T-helper 17 cell (primary cell): Measurements from ENCODE around the gene SPRR2D. TPM values are rescaled to one million over a fixed set of nuclear protein-coding genes. Genes with fewer than 3 reads are reported as not detected.
"Not testable (repeated sequence)": the region's sequence is repeated elsewhere in the genome, so short reads cannot be mapped to it uniquely, and the experiment has no call there.

Source experiments
- ATAC-seq: fragments of 150-1000 bp; cut with Tn5 transposase; 2 replicates; pipeline ENCODE4 v1.10.0; 2021; ENCODE audit warnings: mild to moderate bottlenecking, moderate library complexity
- DNase-seq, 3 donors: peaks; one replicate each; pipeline versions ENCODE4 v3.0.0 to v3.0.0-alpha.2; 2020 to 2021
- H3K9me3 ChIP-seq: one replicate; pipeline ENCODE4 v1.7.0; 2013; ENCODE audit warnings: low read length, mild to moderate bottlenecking; ENCODE audit not compliant: control insufficient read depth, poor library complexity, severe bottlenecking
- H3K27ac Mint-ChIP-seq: one replicate; pipeline ENCODE4 v1.8.0; 2022; ENCODE audit warnings: mild to moderate bottlenecking, moderate library complexity, mixed read lengths
- H3K27me3 Mint-ChIP-seq: one replicate; pipeline ENCODE4 v1.8.0; 2022; ENCODE audit warnings: mixed read lengths
- H3K36me3 Mint-ChIP-seq: one replicate; pipeline ENCODE4 v1.8.0; 2022; ENCODE audit warnings: low read depth, mixed read lengths
- H3K4me1 Mint-ChIP-seq: one replicate; pipeline ENCODE4 v1.8.0; 2022; ENCODE audit warnings: mild to moderate bottlenecking, mixed read lengths
- H3K4me3 Mint-ChIP-seq: one replicate; pipeline ENCODE4 v1.8.0; 2022; ENCODE audit warnings: mild to moderate bottlenecking, moderate library complexity, mixed read lengths
- total RNA-seq, 4 donors: library from RNA in 2 of 4; stranded (reverse) in 2 of 4; gene quantifications; one replicate each; pipeline ENCODE4 v1.2.3 and lab custom pipeline; 2022 to 2026

SPRR2D gene
- total RNA-seq: not detected
- total RNA-seq (lab: John Stamatoyannopoulos, UW): 0 reads per million in 2 donors

DNA sequence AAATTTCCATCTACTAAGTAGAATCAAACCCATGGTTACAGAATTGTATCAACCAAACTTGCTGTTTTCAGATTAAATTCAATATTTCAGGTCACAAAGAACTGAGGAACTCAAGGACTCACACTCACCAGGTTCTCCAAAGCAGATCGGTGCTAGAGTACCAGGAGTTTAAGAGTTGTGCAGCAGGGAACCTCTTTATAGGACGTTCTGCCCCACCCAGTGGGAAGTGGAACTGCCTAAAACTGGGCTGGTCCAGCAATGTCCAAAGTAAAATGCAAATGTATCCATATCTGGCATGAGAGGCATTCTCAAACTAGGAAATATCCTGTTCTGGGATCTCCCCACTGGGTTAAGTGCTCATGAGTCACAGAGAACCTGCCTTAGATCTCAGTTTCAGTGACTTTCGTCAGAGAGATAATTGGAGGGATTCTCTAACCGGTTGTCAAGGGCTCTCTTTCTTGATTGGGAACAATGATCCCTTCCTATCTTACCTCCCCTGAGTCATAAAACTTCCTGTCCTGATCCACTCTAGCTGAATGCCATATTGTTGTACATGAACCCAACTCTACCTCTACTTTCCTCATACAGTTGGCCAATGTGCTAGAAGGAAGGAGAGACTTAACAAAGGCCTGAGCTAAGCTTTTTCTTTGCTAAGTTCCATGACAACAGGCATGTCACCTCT is at the start of gene SPRR2D:
Gene SPRR2D (minus strand): TSS at position 171 of the 682 bp plus-strand sequence. CDS start 774 bp downstream, outside the sequence.
- no peak for ATAC-seq

DNA sequence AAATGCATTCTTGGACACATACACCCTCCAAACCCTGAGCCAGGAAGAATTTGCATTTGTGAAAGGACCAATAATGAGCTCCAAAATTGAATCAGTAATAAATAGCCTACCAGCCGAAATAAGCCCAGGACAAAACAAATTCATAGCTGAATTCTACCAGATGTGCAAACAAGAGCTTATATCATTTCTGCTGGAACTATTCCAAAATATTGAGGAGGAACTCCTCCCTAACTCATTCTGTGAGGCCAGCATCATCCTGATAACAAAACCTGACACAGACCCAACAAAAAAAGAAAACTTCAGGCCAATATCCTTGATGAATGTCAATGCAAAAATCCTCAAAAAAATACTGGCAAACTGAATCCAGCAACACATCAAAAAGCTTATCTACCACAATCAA is 46.7 kb upstream of the SPRR2D start:
- no peaks in the 10 kb centered on the region for H3K36me3 Mint-ChIP-seq

More for the DNA sequence above, at the start of gene SPRR2D:
- no peak within 1 kb of the TSS for H3K4me3 Mint-ChIP-seq
- no peaks in the 10 kb centered on the region for H3K9me3 ChIP-seq
- peaks cover 79% of the 10 kb centered on the region for H3K27me3 Mint-ChIP-seq
- H3K36me3 Mint-ChIP-seq: no peaks in the 10 kb centered on the region
- H3K4me1 Mint-ChIP-seq: no peaks in the 10 kb centered on the region
- DNase-seq: no peak
- no peak within 1 kb of the TSS for H3K27ac Mint-ChIP-seq

DNA sequence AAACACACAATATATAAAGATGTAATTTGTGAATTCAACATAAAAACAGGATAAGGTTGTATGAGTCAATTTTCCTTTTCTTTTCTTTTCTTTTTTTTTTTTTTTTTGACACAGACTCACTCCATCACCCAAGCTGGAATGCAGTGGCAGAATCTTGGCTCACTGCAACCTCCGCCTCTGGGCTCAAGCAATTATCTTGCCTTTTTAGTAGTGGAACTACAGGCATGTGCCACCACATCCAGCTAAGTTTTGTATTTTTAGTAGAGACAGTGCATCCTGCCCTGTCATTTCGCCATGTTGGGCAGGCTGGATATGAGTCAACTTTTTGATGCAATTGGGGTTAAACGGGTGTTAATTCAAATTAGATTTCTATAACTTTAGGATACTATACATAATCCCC is 40.8 kb upstream of the SPRR2D start:
- no peaks in the 10 kb centered on the region for H3K4me1 Mint-ChIP-seq
- ATAC-seq (no peak), DNase-seq (no peak)
- no peaks in the 10 kb centered on the region for H3K9me3 ChIP-seq
- no peak overlapping the region for H3K27ac Mint-ChIP-seq
- peaks cover 35% of the 10 kb centered on the region for H3K27me3 Mint-ChIP-seq
- H3K4me3 Mint-ChIP-seq: no peak overlapping the region
- H3K36me3 Mint-ChIP-seq: no peaks in the 10 kb centered on the region

More for the DNA sequence above, 46.7 kb upstream of the SPRR2D start:
- H3K9me3 ChIP-seq: no peaks in the 10 kb centered on the region
- Mint-ChIP-seq H3K27ac (no peak overlapping the region), H3K4me3 (no peak overlapping the region), H3K27me3 (peaks cover 47% of the 10 kb centered on the region), H3K4me1 (no peaks in the 10 kb centered on the region)
- ATAC-seq (no peak), DNase-seq (no peak)

DNA sequence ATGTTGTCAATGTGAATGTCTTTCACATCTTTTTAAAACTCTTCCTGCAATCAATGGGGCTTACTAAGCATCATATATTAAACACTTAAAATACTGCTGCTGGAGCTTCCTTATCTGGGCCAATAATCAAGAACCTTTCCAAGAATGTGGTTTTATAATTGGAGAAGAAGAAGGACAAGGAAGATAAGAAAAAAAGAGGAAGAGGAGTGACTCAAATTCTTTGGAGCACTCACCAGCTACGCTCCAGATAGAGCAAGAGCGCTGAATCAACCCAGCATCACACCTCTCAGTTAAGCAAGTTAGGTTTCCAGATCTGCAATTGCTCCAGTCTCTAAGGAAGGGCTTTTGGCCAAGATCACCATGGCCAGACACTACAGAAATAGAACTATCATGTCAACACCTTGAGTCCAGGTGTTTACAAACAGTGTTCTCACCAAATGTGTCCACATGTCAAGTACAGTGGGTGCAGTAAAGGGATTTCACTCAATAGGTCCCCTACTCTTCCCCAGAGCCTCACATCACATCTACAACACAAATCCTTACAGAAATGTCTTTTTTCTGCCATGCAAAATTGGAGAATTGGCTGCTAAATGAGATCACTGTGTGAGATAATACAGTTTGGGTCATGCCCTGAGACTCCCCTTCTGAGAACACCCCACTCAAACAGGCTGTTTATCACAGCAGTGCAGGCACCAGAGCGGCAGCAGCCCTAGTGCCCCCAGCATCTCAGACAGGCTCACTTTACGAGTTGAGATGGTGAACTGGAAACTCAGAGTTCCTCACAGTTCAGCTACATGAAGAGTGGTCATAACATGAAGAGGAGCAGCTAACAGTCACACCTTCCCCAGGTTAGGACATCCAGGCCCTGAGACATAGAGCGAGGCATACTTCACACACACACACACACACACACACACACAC is 32.1 kb upstream of the SPRR2D start:
- Mint-ChIP-seq H3K27ac (no peak overlapping the region), H3K36me3 (no peaks in the 10 kb centered on the region), H3K4me3 (no peak overlapping the region), H3K27me3 (peaks cover 56% of the 10 kb centered on the region), H3K4me1 (no peaks in the 10 kb centered on the region)
- no peaks in the 10 kb centered on the region for H3K9me3 ChIP-seq
- no peak for DNase-seq
- no peak for ATAC-seq

DNA sequence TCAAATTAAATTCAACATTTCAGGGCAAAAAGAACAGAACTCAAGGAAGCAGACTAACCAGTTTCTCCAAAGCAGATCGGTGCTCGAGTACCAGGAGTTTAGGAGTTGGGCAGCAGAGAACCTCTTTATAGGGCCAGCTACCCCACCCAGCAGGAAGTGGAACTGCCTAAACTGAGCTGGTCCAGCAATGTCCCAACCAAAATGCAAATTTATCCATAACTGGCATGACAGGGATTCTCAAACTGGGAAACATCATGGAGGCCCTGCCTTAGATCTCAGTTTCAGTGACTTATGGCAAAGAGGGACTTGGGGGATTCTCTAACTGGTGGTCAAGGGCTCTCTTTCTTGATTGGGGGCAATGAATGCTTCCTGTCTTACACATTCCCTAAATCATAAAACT is 30.6 kb upstream of the SPRR2D start, which contains the start of gene SPRR2B:
Gene SPRR2B (minus strand): TSS at position 101 of the 400 bp plus-strand sequence. CDS start 772 bp downstream, outside the sequence.
- H3K9me3 ChIP-seq: no peaks in the 10 kb centered on the region
- Mint-ChIP-seq H3K4me3 (no peak within 1 kb of the TSS), H3K27me3 (peaks cover 56% of the 10 kb centered on the region), H3K27ac (no peak within 1 kb of the TSS), H3K4me1 (no peaks in the 10 kb centered on the region), H3K36me3 (no peaks in the 10 kb centered on the region)
- DNase-seq (no peak), ATAC-seq (no peak)

DNA sequence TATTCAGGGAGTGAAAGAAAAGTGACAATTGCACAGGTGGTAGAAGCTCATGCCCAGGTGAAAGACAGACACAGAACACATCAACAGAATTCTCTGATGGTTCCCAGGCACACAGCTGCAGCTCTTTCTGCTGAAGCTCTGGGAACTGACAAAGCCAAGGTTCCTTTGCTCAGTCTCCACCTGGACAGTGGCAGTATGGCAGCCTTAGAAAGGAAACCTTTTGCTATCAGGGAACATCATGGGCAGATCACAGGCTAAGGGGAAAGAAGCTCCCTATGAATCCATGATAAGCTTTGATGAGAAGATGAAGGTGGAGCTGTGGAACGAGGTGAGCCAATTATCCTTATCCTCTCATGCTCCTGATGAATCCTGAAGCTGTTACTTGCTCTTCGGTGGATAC is 29.3 kb upstream of the SPRR2D start:
- no peaks in the 10 kb centered on the region for H3K9me3 ChIP-seq
- Mint-ChIP-seq H3K27me3 (peaks cover 64% of the 10 kb centered on the region), H3K36me3 (peaks cover 2% of the 10 kb centered on the region), H3K4me1 (no peaks in the 10 kb centered on the region), H3K4me3 (no peak overlapping the region), H3K27ac (no peak overlapping the region)
- DNase-seq (no peak), ATAC-seq (no peak)

DNA sequence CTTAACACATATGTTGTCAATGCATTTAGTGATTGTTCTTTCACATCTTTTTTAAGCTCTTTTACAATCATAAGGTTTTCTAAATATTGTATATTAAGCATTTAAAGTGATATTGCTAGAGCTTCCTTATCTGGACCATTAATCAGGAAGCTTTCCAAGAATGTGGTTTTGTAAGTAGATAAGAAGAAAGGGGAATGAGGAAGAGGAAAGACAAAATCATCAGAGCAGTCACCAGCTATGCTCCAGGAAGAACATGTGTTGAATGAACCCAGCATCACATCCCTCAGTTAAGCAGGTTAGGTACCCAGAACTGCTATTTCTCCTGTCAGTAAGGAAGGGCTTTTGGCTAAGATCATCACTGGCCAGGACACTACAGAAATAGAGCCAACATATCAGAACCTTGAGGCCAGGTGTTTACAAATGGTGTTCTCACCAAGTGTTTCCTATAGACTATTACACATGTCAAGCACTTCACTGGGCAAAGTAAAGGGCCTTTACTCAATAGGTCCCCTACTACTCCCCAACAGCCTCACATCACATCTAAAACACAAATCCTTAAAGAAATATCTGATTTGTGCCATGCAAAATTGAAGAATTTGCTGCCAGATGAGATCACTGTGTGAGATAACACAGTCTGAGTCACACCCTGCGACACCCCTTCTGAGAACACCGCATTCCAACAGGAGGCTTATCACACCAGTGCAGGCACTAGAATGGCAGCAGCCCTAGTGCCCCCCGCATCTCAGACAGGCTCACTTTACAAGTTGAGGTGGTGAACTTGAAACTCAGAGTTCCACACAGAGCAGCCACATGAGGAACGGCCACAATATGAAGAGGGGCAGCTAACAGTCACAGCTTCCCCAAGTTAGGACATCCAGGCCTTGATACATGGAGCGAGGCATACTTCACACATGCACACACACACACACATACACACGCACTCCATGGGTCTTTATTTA is 18.2 kb upstream of the SPRR2D start:
- Mint-ChIP-seq H3K4me3 (no peak overlapping the region), H3K27me3 (peaks cover 65% of the 10 kb centered on the region)

DNA sequence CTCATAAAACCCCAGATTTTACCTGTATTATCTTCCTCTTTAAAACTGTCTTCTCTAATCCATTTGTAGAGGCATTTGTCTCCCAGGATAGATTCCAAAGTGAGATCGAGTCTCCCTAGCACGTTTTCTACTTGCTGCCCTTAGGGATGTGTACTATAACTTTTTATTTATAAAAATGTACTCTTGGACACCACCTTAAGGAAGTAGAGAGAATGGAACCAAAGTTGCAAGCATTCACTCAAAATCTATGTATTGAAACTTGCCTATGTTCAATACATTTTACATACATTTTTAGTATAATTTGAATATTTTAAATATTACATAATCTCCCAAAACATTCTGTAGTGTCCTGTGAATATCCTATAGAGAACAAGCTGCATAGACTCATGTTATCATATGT is 17.2 kb upstream of the SPRR2D start:
- no peak for DNase-seq
- no peaks in the 10 kb centered on the region for H3K9me3 ChIP-seq
- no peak overlapping the region for H3K27ac Mint-ChIP-seq
- peaks cover 69% of the 10 kb centered on the region for H3K27me3 Mint-ChIP-seq
- no peak overlapping the region for H3K4me3 Mint-ChIP-seq
- no peaks in the 10 kb centered on the region for H3K36me3 Mint-ChIP-seq
- H3K4me1 Mint-ChIP-seq: no peaks in the 10 kb centered on the region
- no peak for ATAC-seq

More for the DNA sequence above, 18.2 kb upstream of the SPRR2D start:
- no peak for DNase-seq
- Mint-ChIP-seq H3K4me1 (no peaks in the 10 kb centered on the region), H3K27ac (no peak overlapping the region), H3K36me3 (no peaks in the 10 kb centered on the region)
- no peak for ATAC-seq
- no peaks in the 10 kb centered on the region for H3K9me3 ChIP-seq

DNA sequence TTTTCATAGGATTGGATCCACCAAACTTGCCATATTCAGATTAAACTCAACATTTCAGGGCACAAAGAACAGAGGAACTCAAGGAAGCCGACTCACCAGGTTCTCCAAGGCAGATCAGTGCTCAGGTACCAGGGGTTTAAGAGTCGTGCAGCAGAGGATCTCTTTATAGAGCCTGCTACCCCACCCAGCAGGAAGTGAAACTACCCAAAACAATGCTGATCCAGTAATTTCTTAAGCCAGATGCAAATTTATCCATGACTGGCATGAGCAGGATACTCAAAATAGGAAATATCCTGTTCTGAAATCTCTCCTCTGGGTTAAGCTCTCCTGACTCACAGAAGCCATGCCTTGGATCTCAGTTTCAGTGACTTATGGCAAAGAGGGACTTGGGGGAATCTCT is 16.5 kb upstream of the SPRR2D start, which contains the start of gene SPRR2A:
Gene SPRR2A (minus strand): TSS at position 138 of the 400 bp plus-strand sequence. CDS start 777 bp downstream, outside the sequence.
- no peaks in the 10 kb centered on the region for H3K4me1 Mint-ChIP-seq
- ATAC-seq (no peak), DNase-seq (no peak)
- no peak within 1 kb of the TSS for H3K27ac Mint-ChIP-seq
- H3K36me3 Mint-ChIP-seq: no peaks in the 10 kb centered on the region
- H3K9me3 ChIP-seq: no peaks in the 10 kb centered on the region
- no peak within 1 kb of the TSS for H3K4me3 Mint-ChIP-seq
- peaks cover 64% of the 10 kb centered on the region for H3K27me3 Mint-ChIP-seq

DNA sequence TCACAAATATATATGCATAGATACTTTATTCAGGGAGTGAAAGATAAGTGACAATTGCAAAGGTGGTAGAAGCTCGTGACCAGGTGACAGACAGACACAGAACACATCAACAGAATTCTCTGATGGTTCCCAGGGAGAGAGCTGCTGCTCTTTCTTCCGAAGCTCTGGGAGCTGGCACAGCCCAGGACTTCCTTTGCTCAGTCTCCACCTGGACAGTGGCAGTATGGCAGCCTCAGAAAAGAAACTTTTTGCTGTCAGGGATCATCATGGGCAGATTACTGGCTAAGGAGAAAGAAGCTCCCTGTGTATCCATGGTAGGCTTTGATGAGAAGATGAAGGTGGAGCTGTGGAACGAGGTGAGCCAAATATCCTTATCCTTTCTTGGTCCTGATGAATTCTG is 15.2 kb upstream of the SPRR2D start:
- H3K4me1 Mint-ChIP-seq, H3K4me3 Mint-ChIP-seq, H3K9me3 ChIP-seq, DNase-seq, H3K27ac Mint-ChIP-seq, H3K36me3 Mint-ChIP-seq, ATAC-seq: not testable (repeated sequence)
- H3K27me3 Mint-ChIP-seq: peaks cover 58% of the 10 kb centered on the region

DNA sequence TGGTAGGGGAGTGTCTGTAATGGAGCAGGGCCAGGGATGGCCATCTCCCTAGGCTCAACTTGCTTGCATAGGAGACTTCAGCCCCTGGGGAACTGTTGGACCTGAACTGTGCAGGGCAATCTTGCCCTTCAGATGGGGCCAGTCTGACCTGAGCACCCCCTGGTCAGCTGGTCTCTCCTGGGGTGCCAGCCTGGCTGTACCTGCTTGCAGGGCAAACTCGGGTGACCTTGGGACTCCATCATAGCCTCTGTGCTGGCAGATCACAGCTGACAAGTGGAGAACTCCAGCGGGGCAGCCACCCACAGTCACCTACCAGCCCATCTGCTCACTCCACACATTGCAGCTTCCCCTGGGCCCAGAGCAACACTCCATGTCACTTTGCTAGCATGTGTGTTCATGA is 8.3 kb upstream of the SPRR2D start:
- DNase-seq (no peak), ATAC-seq (no peak)
- no peak overlapping the region for H3K4me3 Mint-ChIP-seq
- H3K36me3 Mint-ChIP-seq: no peaks in the 10 kb centered on the region
- peaks cover 29% of the 10 kb centered on the region for H3K27me3 Mint-ChIP-seq
- no peak overlapping the region for H3K27ac Mint-ChIP-seq
- H3K9me3 ChIP-seq: no peaks in the 10 kb centered on the region
- H3K4me1 Mint-ChIP-seq: no peaks in the 10 kb centered on the region

DNA sequence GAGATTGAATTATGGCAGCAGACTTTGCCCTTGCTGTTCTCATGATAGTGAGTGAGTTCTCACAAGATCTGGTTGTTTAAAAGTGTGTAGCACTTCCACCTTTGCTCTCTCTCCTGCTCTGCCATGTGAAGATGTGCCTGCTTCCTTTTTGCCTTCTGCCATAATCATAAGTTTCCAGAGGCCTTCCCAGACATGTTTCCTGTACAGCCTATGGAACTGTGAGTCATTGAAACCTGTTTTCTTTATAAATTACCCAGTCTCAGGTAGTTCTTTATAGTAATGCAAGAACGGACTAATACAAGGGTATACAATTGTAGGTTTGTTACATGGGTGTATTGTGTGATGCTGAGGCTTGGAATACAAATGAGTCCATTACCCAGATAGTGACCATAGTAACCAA is 5.7 kb downstream of the SPRR2D start:
- ATAC-seq: no peak
- Mint-ChIP-seq H3K36me3 (no peaks in the 10 kb centered on the region), H3K4me1 (no peaks in the 10 kb centered on the region), H3K4me3 (no peak overlapping the region), H3K27ac (no peak overlapping the region), H3K27me3 (peaks cover 59% of the 10 kb centered on the region)
- no peak for DNase-seq
- H3K9me3 ChIP-seq: no peaks in the 10 kb centered on the region
